Measurements from ENCODE around the gene PRKCH. TPM values are rescaled to one million over a fixed set of nuclear protein-coding genes. Genes with fewer than 3 reads are reported as not detected.

Gene PRKCH
- total RNA-seq, 4 donors from 2014 or later = 34.5 to 51.3 (median 45.0) TPM

- no peak for DNase-seq
- intact Hi-C loops (cut with DNase I) = no loop called here
- TF ChIP-seq CTCF (IDR thresholded peaks at IDR 0.05) (no peak), POLR2A (IDR thresholded peaks at IDR 0.05) (no peak)
- H3K4me3 ChIP-seq = no peak overlapping the region
- no peaks in the 10 kb centered on the region for H3K9me3 ChIP-seq
- H3K27me3 ChIP-seq = no peaks in the 10 kb centered on the region
- H3K36me3 ChIP-seq = no peaks in the 10 kb centered on the region
- WGBS, 2 donors = 73 to 83% methylated on average over 2 of the region's 2 CpGs
- H3K27ac ChIP-seq = no peak overlapping the region
- peaks cover 13 to 27% (median 23%) of the 10 kb centered on the region in 3 donors for H3K4me1 ChIP-seq
Observed at GRCh38 chr14:61591862-61592261, 270.5 kb downstream of the PRKCH start.

- intact Hi-C loops (cut with DNase I) = no loop called here
- Histone ChIP-seq H3K9me3 (no peaks in the 10 kb centered on the region), H3K27me3 (no peaks in the 10 kb centered on the region), H3K27ac (no peak overlapping the region), H3K4me1 (peaks cover 5 to 12% (median 11%) of the 10 kb centered on the region in 3 donors), H3K36me3 (no peaks in the 10 kb centered on the region), H3K4me3 (no peak overlapping the region)
- 86 to 93% methylated on average over 3 of the region's 3 CpGs for WGBS, 2 donors
- TF ChIP-seq POLR2A (IDR thresholded peaks at IDR 0.05) (no peak), CTCF (IDR thresholded peaks at IDR 0.05) (no peak)
- no peak for DNase-seq
Observed at GRCh38 chr14:61593330-61593729, 272.0 kb downstream of the PRKCH start.

GRCh38 chr14:61596990-61597389 is 275.6 kb downstream of the PRKCH start:
- WGBS, 2 donors = 47 to 53% methylated on average over 5 of the region's 5 CpGs
- intact Hi-C loops (cut with DNase I) = no loop called here
- Histone ChIP-seq H3K4me3 (no peak overlapping the region), H3K9me3 (no peaks in the 10 kb centered on the region), H3K27me3 (no peaks in the 10 kb centered on the region), H3K4me1 (peaks cover 0 to 18% (median 6%) of the 10 kb centered on the region in 3 donors), H3K36me3 (no peaks in the 10 kb centered on the region), H3K27ac (no peak overlapping the region)
- TF ChIP-seq CTCF (IDR thresholded peaks at IDR 0.05) (no peak), POLR2A (IDR thresholded peaks at IDR 0.05) (no peak)
- no peak for DNase-seq

- 42 to 55% methylated on average over 1 of the region's 1 CpG for WGBS, 2 donors
- DNase-seq = no peak
- TF ChIP-seq CTCF (IDR thresholded peaks at IDR 0.05) = no peak
- Histone ChIP-seq H3K36me3 (no peaks in the 10 kb centered on the region), H3K9me3 (no peaks in the 10 kb centered on the region), H3K4me3 (no peak overlapping the region), H3K27me3 (no peaks in the 10 kb centered on the region), H3K4me1 (peaks cover 0 to 18% (median 5%) of the 10 kb centered on the region in 3 donors), H3K27ac (no peak overlapping the region)
- intact Hi-C loops (cut with DNase I) = no loop called here
Observed at GRCh38 chr14:61598980-61599379, 277.6 kb downstream of the PRKCH start.

- DNase-seq = no peak
- Histone ChIP-seq H3K27ac (no peak overlapping the region), H3K4me3 (no peak overlapping the region), H3K36me3 (no peaks in the 10 kb centered on the region), H3K4me1 (peaks cover 0 to 11% (median 2%) of the 10 kb centered on the region in 3 donors), H3K27me3 (no peaks in the 10 kb centered on the region), H3K9me3 (no peaks in the 10 kb centered on the region)
- WGBS, 2 donors = 86 to 89% methylated on average over 1 of the region's 1 CpG
- intact Hi-C loops (cut with DNase I) = no loop called here
- TF ChIP-seq POLR2A (IDR thresholded peaks at IDR 0.05) = no peak
- TF ChIP-seq CTCF (IDR thresholded peaks at IDR 0.05) = no peak
Observed at GRCh38 chr14:61599942-61600341, 278.6 kb downstream of the PRKCH start.

Other genes starting within 250 kb of the PRKCH start
- 10 to 100 TPM; 18.5 to 35.9 (median 26.3) TPM for gene TMEM30B, start 40.2 kb upstream of the PRKCH start, total RNA-seq

All from esophagus squamous epithelium (tissue), 5 donors.